Common myeloid progenitor, CD34-positive (primary cell): Measurements from ENCODE around the gene DCDC2C.
"Not testable (repeated sequence)": the region's sequence is repeated elsewhere in the genome, so short reads cannot be mapped to it uniquely, and the experiment has no call there.

Experiments
- CTCF ChIA-PET: fragments of 350-600 bp; sonication (Branson Sonifier 250); formaldehyde crosslinking; loops from one replicate; lab custom pipeline; 2021; ENCODE audit warnings: antibody characterized with exemption; lab: Charles Lee
- POLR2A ChIA-PET: fragments of 350-600 bp; sonication (Branson Sonifier 250); formaldehyde crosslinking; loops from one replicate; lab custom pipeline; 2021; ENCODE audit warnings: antibody characterized with exemption; lab: Charles Lee
- DNase-seq, 3 donors: peaks; one replicate each; pipeline versions ENCODE4 v3.0.0 to v3.0.0-alpha.2; 2013
- H3K27ac ChIP-seq, 2 experiments: 1 replicate in 1 of 2; 2 replicates in 1 of 2; pipeline ENCODE4 v1.7.0; 2013; ENCODE audit warnings: inconsistent platforms in 2 of 2, low read length in 2 of 2, mild to moderate bottlenecking in 2 of 2, low read depth in 1 of 2, moderate library complexity in 1 of 2; ENCODE audit not compliant: severe bottlenecking in 2 of 2, insufficient read depth in 1 of 2, poor library complexity in 1 of 2
- H3K27me3 ChIP-seq, 5 experiments: replicated peaks in 2 of 5; 1 replicate in 3 of 5; 2 replicates in 2 of 5; pipeline versions ENCODE4 v1.6.1 to v1.7.0; 2013; ENCODE audit warnings: low read length in 4 of 5, mild to moderate bottlenecking in 2 of 5, moderate library complexity in 2 of 5, inconsistent platforms in 1 of 5; ENCODE audit not compliant: insufficient read depth in 5 of 5, control insufficient read depth in 4 of 5
- H3K36me3 ChIP-seq, 4 experiments: 1 replicate in 2 of 4; 2 replicates in 2 of 4; pipeline versions ENCODE4 v1.6.1 to v1.7.0; 2013; ENCODE audit warnings: low read length in 3 of 4, control low read depth in 1 of 4, mild to moderate bottlenecking in 1 of 4; ENCODE audit not compliant: control insufficient read depth in 4 of 4, insufficient read depth in 4 of 4
- H3K4me1 ChIP-seq, 4 experiments: 1 replicate in 3 of 4; 2 replicates in 1 of 4; pipeline versions ENCODE4 v1.6.1 to v1.7.1; 2013; ENCODE audit warnings: low read length in 3 of 4, mild to moderate bottlenecking in 3 of 4, control low read depth in 1 of 4, inconsistent platforms in 1 of 4, moderate library complexity in 1 of 4; ENCODE audit not compliant: control insufficient read depth in 4 of 4, insufficient read depth in 4 of 4; ENCODE audit errors: control extremely low read depth in 1 of 4
- H3K4me3 ChIP-seq, 7 experiments: 1 replicate in 4 of 7; 2 replicates in 3 of 7; pipeline versions ENCODE4 v1.5.1 to v1.7.0; 2013; ENCODE audit warnings: mild to moderate bottlenecking in 7 of 7, low read length in 6 of 7, moderate library complexity in 6 of 7, inconsistent platforms in 2 of 7, low read depth in 2 of 7, control low read depth in 1 of 7; ENCODE audit not compliant: insufficient read depth in 4 of 7, control insufficient read depth in 1 of 7; ENCODE audit errors: extremely low read depth in 1 of 7
- H3K9me3 ChIP-seq, 5 experiments: 1 replicate in 4 of 5; 2 replicates in 1 of 5; pipeline versions ENCODE4 v1.6.1 to v1.7.1; 2013; ENCODE audit warnings: low read length in 4 of 5, mild to moderate bottlenecking in 2 of 5, inconsistent platforms in 1 of 5, low read depth in 1 of 5, moderate library complexity in 1 of 5; ENCODE audit not compliant: control insufficient read depth in 4 of 5, insufficient read depth in 2 of 5; ENCODE audit errors: control extremely low read depth in 1 of 5
- WGBS: methylation state at CpG from one replicate; pipeline ENCODE4 v1.1.5; 2013; ENCODE audit not compliant: insufficient coverage; 5-methylcytosine and 5-hydroxymethylcytosine counted together

The DCDC2C gene

GRCh38 chr2:3806730-3807129 lies 103.4 kb downstream of the DCDC2C start:
- CTCF ChIA-PET = interaction anchor here (1.3 to 2.6 kb wide), 5 partner anchors 20 to 79 kb away, joined by 3 to 9 read pairs (median 4); no protein-coding TSS in a partner anchor
- WGBS = 64% methylated on average over 7 of the region's 7 CpGs

GRCh38 chr2:3807853-3808252 lies 104.5 kb downstream of the DCDC2C start:
- WGBS = 100% methylated on average over 1 of the region's 3 CpGs

More at GRCh38 chr2:3806730-3807129, 103.4 kb downstream of the DCDC2C start:
- POLR2A ChIA-PET = interaction anchor here (0.6 kb wide), 1 partner anchor 63 kb away, joined by 4 read pairs; no protein-coding TSS in a partner anchor
- H3K27me3 ChIP-seq = peaks cover 0 to 6% (median 0%) of the 10 kb centered on the region in 5 experiments
- no peak overlapping the region for H3K27ac ChIP-seq
- DNase-seq = no peak
- peaks cover 0 to 4% (median 0%) of the 10 kb centered on the region in 4 experiments for H3K4me1 ChIP-seq
- no peaks in the 10 kb centered on the region for H3K36me3 ChIP-seq
- peaks cover 0 to 2% (median 0%) of the 10 kb centered on the region in 5 experiments for H3K9me3 ChIP-seq
- no peak overlapping the region for H3K4me3 ChIP-seq

GRCh38 chr2:3814706-3815245 lies 111.4 kb downstream of the DCDC2C start:
- ChIA-PET CTCF (interaction anchor here (1.0 kb wide), 1 partner anchor 87 kb away, joined by 3 read pairs; no protein-coding TSS in a partner anchor), POLR2A (no interaction called here)
- peaks cover 0 to 31% (median 6%) of the 10 kb centered on the region in 5 experiments for H3K9me3 ChIP-seq
- H3K4me3 ChIP-seq = no peak overlapping the region
- no peak overlapping the region for H3K27ac ChIP-seq
- no peaks in the 10 kb centered on the region for H3K36me3 ChIP-seq
- no peaks in the 10 kb centered on the region for H3K4me1 ChIP-seq
- 91% methylated on average over 5 of the region's 7 CpGs for WGBS
- H3K27me3 ChIP-seq = no peaks in the 10 kb centered on the region
- no peak for DNase-seq

More at GRCh38 chr2:3807853-3808252, 104.5 kb downstream of the DCDC2C start:
- peak; percentile 7 to 40 (median 26) for DNase-seq
- H3K4me3 ChIP-seq = no peak overlapping the region
- POLR2A ChIA-PET = no interaction called here
- H3K36me3 ChIP-seq = no peaks in the 10 kb centered on the region
- peaks cover 0 to 2% (median 0%) of the 10 kb centered on the region in 5 experiments for H3K9me3 ChIP-seq
- CTCF ChIA-PET = interaction anchor here (2.3 to 2.6 kb wide), 2 partner anchors 19 to 80 kb away, joined by 8 to 9 read pairs; no protein-coding TSS in a partner anchor
- no peak overlapping the region for H3K27ac ChIP-seq
- H3K4me1 ChIP-seq = peaks cover 0 to 4% (median 0%) of the 10 kb centered on the region in 4 experiments
- peaks cover 0 to 6% (median 0%) of the 10 kb centered on the region in 5 experiments for H3K27me3 ChIP-seq

GRCh38 chr2:3817144-3817543 lies 113.8 kb downstream of the DCDC2C start:
- WGBS = 50% methylated on average over 1 of the region's 2 CpGs
- H3K36me3 ChIP-seq, POLR2A ChIA-PET, H3K4me3 ChIP-seq, H3K4me1 ChIP-seq, H3K27me3 ChIP-seq, H3K27ac ChIP-seq: not testable (repeated sequence)
- CTCF ChIA-PET = interaction anchor here (1.1 kb wide), 1 partner anchor 86 kb away, joined by 4 read pairs; no protein-coding TSS in a partner anchor
- H3K9me3 ChIP-seq = peaks cover 0 to 31% (median 6%) of the 10 kb centered on the region in 5 experiments
- DNase-seq = peak in 1 of 3 donors; percentile 2

- Histone ChIP-seq H3K9me3 (peaks cover 0 to 6% (median 0%) of the 10 kb centered on the region in 5 experiments), H3K36me3 (no peaks in the 10 kb centered on the region), H3K4me1 (no peaks in the 10 kb centered on the region), H3K27me3 (no peaks in the 10 kb centered on the region), H3K4me3 (no peak overlapping the region), H3K27ac (no peak overlapping the region)
- ChIA-PET POLR2A (no interaction called here), CTCF (interaction anchor here (1.2 to 6.6 kb wide), 2 partner anchors 9 to 95 kb away, joined by 4 to 57 read pairs; no protein-coding TSS in a partner anchor)
- WGBS = 100% methylated on average over 1 of the region's 1 CpG
- no peak for DNase-seq
Measured at GRCh38 chr2:3823748-3824147, 120.4 kb downstream of the DCDC2C start.

DNA sequence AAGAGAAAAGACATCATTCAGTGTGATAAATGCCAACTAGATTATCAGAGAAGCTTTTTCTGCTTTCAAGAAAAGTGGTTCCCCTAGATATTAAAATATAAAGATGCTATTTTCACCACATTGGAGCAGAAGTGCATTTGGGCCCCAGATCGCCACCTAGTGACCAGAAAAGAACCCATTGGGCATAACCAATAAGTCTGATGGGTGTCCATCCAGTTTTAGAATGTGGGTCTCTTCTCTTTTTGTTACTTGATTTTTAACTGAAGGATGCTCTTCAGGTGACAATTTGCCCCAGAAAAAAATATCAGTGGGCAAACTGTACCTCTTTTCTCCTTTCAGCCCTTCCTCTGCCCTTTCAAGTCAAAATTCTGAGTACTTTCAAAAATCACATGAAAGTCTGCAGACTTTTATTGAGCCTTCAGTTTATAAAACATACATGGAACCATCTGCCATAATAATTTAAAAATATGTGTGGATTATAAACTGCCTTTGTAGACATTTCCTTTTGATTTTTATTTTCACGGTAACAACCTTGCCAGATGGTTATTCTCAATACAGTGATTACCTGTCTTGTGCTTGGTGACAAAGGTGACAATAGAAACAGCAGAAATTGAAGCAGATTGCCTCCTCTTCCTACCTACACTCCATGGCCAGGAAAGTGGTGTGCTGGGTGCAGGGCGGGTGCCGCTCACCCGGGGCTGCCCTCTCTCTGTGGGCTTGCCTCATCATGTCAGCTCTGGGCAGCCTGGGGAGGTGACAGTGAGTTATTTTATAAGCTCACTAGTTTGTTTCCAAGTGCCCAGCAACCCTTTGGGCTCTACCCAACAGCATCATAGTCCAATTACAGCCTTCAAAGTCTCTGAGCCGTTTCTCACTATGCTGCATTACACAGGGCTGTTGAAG lies 124.5 kb downstream of the DCDC2C start:
- Histone ChIP-seq H3K27me3 (peaks cover 0 to 3% (median 0%) of the 10 kb centered on the region in 5 experiments), H3K27ac (no peak overlapping the region), H3K9me3 (peaks cover 0 to under 1% (median 0%) of the 10 kb centered on the region in 5 experiments), H3K4me1 (no peaks in the 10 kb centered on the region), H3K4me3 (no peak overlapping the region), H3K36me3 (no peaks in the 10 kb centered on the region)
- DNase-seq = peak; percentile 27 to 48 (median 42)
- CTCF ChIA-PET = interaction anchor here (1.0 to 6.6 kb wide), 4 partner anchors 21 to 136 kb away, joined by 4 to 57 read pairs (median 7); no protein-coding TSS in a partner anchor
- WGBS = 50% methylated on average over 2 of the region's 6 CpGs
- POLR2A ChIA-PET = no interaction called here
